Activated naive CD4-positive, alpha-beta T cell treated with anti-CD3 and anti-CD28 coated beads, Interleukin-2, amount 10 ng/mL, durations not matched to agents 7 days and 5 days (primary cell): Measurements from ENCODE around the gene FBXO21.

Experiments
- CTCF ChIA-PET: fragments of 350-600 bp; sonication (Branson Sonifier 250); formaldehyde crosslinking; loops from one replicate; lab custom pipeline; 2021; ENCODE audit warnings: antibody characterized with exemption; lab: Charles Lee
- DNase-seq: peaks from one replicate; pipeline ENCODE4 v3.0.0-alpha.2; 2020
- H3K27ac Mint-ChIP-seq: one replicate; pipeline ENCODE4 v1.8.0; 2021; ENCODE audit warnings: mild to moderate bottlenecking, moderate library complexity, mixed read lengths
- H3K27me3 Mint-ChIP-seq: one replicate; pipeline ENCODE4 v1.8.0; 2021; ENCODE audit warnings: mild to moderate bottlenecking, mixed read lengths
- H3K36me3 Mint-ChIP-seq: one replicate; pipeline ENCODE4 v1.8.0; 2021; ENCODE audit warnings: mixed read lengths
- H3K4me1 Mint-ChIP-seq: one replicate; pipeline ENCODE4 v1.8.0; 2021; ENCODE audit warnings: mixed read lengths
- H3K4me3 Mint-ChIP-seq: one replicate; pipeline ENCODE4 v1.8.0; 2021; ENCODE audit warnings: mild to moderate bottlenecking, moderate library complexity, mixed read lengths
- H3K9me3 Mint-ChIP-seq: one replicate; pipeline ENCODE4 v1.8.0; 2021; ENCODE audit warnings: mixed read lengths

The FBXO21 gene

DNA sequence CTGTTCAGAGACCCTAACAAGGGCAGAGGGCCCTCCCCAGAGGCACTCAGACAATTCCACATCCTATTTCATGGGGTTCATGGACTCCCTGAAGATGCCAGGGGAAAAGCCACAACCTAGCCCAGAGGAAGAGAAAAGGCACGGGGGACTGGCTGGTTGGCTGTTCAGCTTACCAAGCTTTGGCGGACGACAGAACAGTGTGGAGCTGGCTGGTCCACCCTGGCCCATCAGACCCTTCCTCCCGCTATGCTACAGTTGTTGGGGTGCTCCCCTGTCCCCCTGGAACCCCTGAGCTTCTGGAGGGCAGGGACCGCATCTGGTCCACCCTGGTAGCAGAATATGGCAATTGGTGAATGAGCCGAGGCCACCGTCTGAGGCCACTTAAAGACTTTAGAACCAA, 97.4 kb downstream of the FBXO21 start:
- H3K36me3 Mint-ChIP-seq, result no peaks in the 10 kb centered on the region
- H3K27ac Mint-ChIP-seq, result no peak overlapping the region
- peaks cover 9% of the 10 kb centered on the region for H3K4me1 Mint-ChIP-seq
- CTCF ChIA-PET, result no interaction called here
- H3K9me3 Mint-ChIP-seq, result peaks cover 7% of the 10 kb centered on the region
- no peak overlapping the region for H3K4me3 Mint-ChIP-seq
- peaks cover 60% of the 10 kb centered on the region for H3K27me3 Mint-ChIP-seq
- no peak for DNase-seq

DNA sequence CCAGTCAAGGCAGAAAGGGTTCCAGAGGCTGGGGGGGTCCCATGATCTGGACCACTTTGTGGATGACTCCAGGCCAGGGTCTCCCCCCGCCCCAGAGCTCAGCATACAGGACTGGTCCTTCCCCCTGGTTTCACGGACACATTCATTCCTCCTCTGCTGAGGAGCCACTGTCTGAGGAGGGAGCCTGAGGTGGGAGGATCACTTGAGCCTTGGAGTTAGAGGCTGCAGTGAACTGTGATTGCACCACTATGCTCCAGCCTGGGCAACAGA, 97.8 kb downstream of the FBXO21 start:
- peaks cover 56% of the 10 kb centered on the region for H3K27me3 Mint-ChIP-seq
- no peak for DNase-seq
- H3K4me1 Mint-ChIP-seq, result peaks cover 5% of the 10 kb centered on the region
- no peak overlapping the region for H3K27ac Mint-ChIP-seq
- no peaks in the 10 kb centered on the region for H3K36me3 Mint-ChIP-seq
- peaks cover 7% of the 10 kb centered on the region for H3K9me3 Mint-ChIP-seq
- no peak overlapping the region for H3K4me3 Mint-ChIP-seq
- CTCF ChIA-PET, result no interaction called here
